Heart right ventricle (tissue), 16 donors: ENCODE data around the gene ZNF148. TPM values are rescaled to one million over a fixed set of nuclear protein-coding genes. Genes with fewer than 3 reads are reported as not detected.

Experiments used
- ATAC-seq, 8 donors: fragments of 200-7000 bp; cut with Tn5 transposase; one replicate each; pipeline ENCODE4 v1.9.1; 2020; ENCODE audit warnings: mild to moderate bottlenecking in 8 of 8, moderate library complexity in 8 of 8, moderate number of reproducible peaks in 1 of 8
- DNase-seq, 2 donors: peaks; one replicate each; pipeline ENCODE4 v3.0.0-alpha.2; 2020
- H3K27ac ChIP-seq, 10 donors: fragments of 200-600 bp; sonication (generic) in 2 of 10; one replicate each; pipeline versions ENCODE4 v1.5.0 to v1.8.0; 2020 to 2022; ENCODE audit warnings: mild to moderate bottlenecking in 3 of 10
- H3K27me3 ChIP-seq, 7 donors: fragments of 200-600 bp; one replicate each; pipeline ENCODE4 v1.8.0; 2021 to 2022; ENCODE audit warnings: mild to moderate bottlenecking in 2 of 7
- H3K36me3 ChIP-seq, 9 donors: fragments of 200-600 bp; sonication (generic) in 1 of 9; one replicate each; pipeline versions ENCODE4 v1.5.0 to v1.8.0; 2020 to 2022; ENCODE audit warnings: mild to moderate bottlenecking in 2 of 9
- H3K4me1 ChIP-seq, 9 donors: fragments of 200-600 bp; sonication (generic) in 1 of 9; one replicate each; pipeline versions ENCODE4 v1.5.0 to v1.8.0; 2020 to 2022; ENCODE audit warnings: mild to moderate bottlenecking in 4 of 9
- H3K4me3 ChIP-seq, 10 donors: fragments of 200-600 bp; sonication (generic) in 2 of 10; one replicate each; pipeline versions ENCODE4 v1.5.0 to v1.8.0; 2020 to 2022; ENCODE audit warnings: mild to moderate bottlenecking in 7 of 10, moderate library complexity in 2 of 10
- H3K9me3 ChIP-seq, 11 donors: fragments of 200-600 bp in 10 of 11; sonication (generic) in 2 of 11; one replicate each; pipeline versions ENCODE4 v1.5.0 to v1.8.0; 2013 to 2022; ENCODE audit warnings: mild to moderate bottlenecking in 2 of 11, control low read depth in 1 of 11, moderate library complexity in 1 of 11
- WGBS, 2 donors: extraction: QIAGEN DNeasy Blood & Tissue Kit; methylation state at CpG; one replicate each; pipeline ENCODE4 v1.1.7; 2013; ENCODE audit warnings: inconsistent platforms in 1 of 2; 5-methylcytosine and 5-hydroxymethylcytosine counted together
- intact Hi-C, 10 donors: fragments of 100-400 bp; cut with DNase I; formaldehyde crosslinking; loops; one replicate each; pipeline versions ENCODE4 v1.11.1 to v1.14.2; 2022
- polyA plus RNA-seq, 2 donors: library from polyadenylated mRNA; stranded (reverse); fragments of 200-250 nt; gene quantifications; one replicate each; pipeline ENCODE4 v1.2.3, GENCODE V29; 2013
- total RNA-seq, 10 donors: library from RNA; stranded (reverse); fragmentation: NEBNext Ultra II Directional in 3 of 10; extraction: Animal tissue kit (Norgen Biotek cat#: 25700) in 3 of 10; gene quantifications; one replicate each; pipeline versions ENCODE4 v1.2.1 to v1.2.4, GENCODE V29; 2021 to 2023
- TF ChIP-seq, protein P1 (sequence below), 9 donors: fragments of 200-600 bp; sonication (generic) in 2 of 9; IDR thresholded peaks; one replicate each; pipeline versions ENCODE4 v1.5.0 to v1.8.0; 2021 to 2022; ENCODE audit warnings: antibody characterized with exemption in 9 of 9, mild to moderate bottlenecking in 5 of 9, moderate library complexity in 1 of 9
- donor health status: Arrhythmogenic right ventricular cardiomyopathy.
- donor health status: ischemic (EF 13 %, LVEDD 7.1; RV severe dilation, severe dysfunction).
- donor health status: healthy with polysubstance abuse.
- donor health status: DM: no; HTN: yes; CAD: no.
- donor health status: DM: no; HTN: no; CAD: no.
- donor health status: ischemic (EF 25% LVEDD 6.9; RV normal size, moderate dysfunction).
- donor health status: ischemic (EF 25% LVEDD 5.7; RV mildly dilated, moderate dysfunction).
- donor health status: healthy.
- donor health status: DM: yes; HTN: yes; CAD: no.
- donor health status: Ischemic cardiomyopathy.
- donor health status: ischemic (EF 35%, LVEDD 5.7; RV mildly dilated, moderate dysfunction).
- donor health status: nonischemic (EF 11% LVEDD 7.7; RV severe dilation, severe dysfunction).
- donor health status: DM: yes; HTN: yes; CAD: no.
- donor health status: PGD.
- donor health status: ischemic (EF 29% LVEDD 5.4; RV normal size, mild dysfunction).
- donor health status: nonischemic (EF 23%, LVEDD 6.1; RV moderate dilation, normal function).

ZNF148 gene
- total and polyA plus RNA-seq, 12 donors = 2.9 to 59.6 (median 44.7) TPM

DNA sequence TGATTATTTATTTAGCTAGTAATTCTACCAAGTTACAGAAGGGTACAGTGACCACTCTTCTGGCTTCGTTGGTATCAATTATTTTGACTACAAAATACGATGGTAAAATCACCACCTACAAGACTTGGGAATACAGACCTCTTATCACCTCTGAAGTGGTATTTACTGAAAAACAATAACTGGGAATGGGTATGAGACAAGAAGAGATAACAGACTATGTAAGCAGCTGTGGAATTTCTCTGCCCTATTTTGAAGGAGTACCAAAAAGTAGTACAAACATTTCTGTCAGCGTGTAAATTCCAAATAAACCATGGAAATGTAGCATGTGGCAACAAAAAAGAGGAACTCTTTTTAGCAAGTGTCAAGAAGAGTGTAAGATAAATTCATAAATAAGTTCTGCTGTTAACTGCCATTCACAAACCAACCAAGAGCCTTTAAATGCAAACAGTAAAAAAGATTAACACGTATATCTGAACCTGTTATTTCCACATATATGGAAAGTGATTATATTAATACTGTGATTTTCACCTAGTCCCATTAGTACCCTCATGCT is 85.6 kb downstream of the ZNF148 start:
- 82% methylated on average over 4 of the region's 4 CpGs for WGBS, 2 donors
- DNase-seq = no peak
- H3K4me1 ChIP-seq = peaks cover 0 to 39% (median 16%) of the 10 kb centered on the region in 9 donors
- peaks cover 0 to 31% (median 5%) of the 10 kb centered on the region in 9 donors for H3K36me3 ChIP-seq
- no peaks in the 10 kb centered on the region for H3K27me3 ChIP-seq
- intact Hi-C loops = no loop called here
- ATAC-seq = no peak
- H3K4me3 ChIP-seq = no peak overlapping the region
- H3K9me3 ChIP-seq = no peaks in the 10 kb centered on the region
- TF ChIP-seq, protein P1, sequence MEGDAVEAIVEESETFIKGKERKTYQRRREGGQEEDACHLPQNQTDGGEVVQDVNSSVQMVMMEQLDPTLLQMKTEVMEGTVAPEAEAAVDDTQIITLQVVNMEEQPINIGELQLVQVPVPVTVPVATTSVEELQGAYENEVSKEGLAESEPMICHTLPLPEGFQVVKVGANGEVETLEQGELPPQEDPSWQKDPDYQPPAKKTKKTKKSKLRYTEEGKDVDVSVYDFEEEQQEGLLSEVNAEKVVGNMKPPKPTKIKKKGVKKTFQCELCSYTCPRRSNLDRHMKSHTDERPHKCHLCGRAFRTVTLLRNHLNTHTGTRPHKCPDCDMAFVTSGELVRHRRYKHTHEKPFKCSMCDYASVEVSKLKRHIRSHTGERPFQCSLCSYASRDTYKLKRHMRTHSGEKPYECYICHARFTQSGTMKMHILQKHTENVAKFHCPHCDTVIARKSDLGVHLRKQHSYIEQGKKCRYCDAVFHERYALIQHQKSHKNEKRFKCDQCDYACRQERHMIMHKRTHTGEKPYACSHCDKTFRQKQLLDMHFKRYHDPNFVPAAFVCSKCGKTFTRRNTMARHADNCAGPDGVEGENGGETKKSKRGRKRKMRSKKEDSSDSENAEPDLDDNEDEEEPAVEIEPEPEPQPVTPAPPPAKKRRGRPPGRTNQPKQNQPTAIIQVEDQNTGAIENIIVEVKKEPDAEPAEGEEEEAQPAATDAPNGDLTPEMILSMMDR (IDR thresholded peaks at IDR 0.05) = no peak
- H3K27ac ChIP-seq = no peak overlapping the region

DNA sequence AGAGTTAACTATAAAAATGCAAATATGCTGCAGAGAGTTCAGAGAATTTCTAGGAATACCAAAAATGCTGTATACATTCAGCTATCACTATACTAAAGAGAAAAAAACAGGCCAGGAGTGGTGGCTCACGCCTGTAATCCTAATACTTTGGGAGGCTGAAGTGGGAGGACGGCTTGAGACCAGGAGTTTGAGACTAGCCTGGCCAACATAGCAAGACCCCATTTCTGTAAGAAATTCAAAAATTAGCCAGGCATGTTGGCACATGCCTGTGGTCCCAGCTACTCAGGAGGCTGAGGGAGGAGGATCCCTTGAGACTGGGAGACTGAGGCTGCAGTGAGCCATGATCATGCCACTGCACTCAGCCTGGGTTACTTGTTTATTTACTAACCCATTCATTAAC is 87.9 kb downstream of the ZNF148 start:
- Histone ChIP-seq H3K27me3 (no peaks in the 10 kb centered on the region), H3K9me3 (no peaks in the 10 kb centered on the region), H3K4me1 (peaks cover 0 to 35% (median 16%) of the 10 kb centered on the region in 9 donors), H3K4me3 (no peak overlapping the region), H3K27ac (no peak overlapping the region), H3K36me3 (peaks cover 0 to 34% (median 5%) of the 10 kb centered on the region in 9 donors)
- DNase-seq (no peak), ATAC-seq (no peak)
- WGBS, 2 donors = 97 to 100% methylated on average over 2 of the region's 2 CpGs
- intact Hi-C loops = no loop called here
- TF ChIP-seq, protein P1 (IDR thresholded peaks at IDR 0.05) = no peak

DNA sequence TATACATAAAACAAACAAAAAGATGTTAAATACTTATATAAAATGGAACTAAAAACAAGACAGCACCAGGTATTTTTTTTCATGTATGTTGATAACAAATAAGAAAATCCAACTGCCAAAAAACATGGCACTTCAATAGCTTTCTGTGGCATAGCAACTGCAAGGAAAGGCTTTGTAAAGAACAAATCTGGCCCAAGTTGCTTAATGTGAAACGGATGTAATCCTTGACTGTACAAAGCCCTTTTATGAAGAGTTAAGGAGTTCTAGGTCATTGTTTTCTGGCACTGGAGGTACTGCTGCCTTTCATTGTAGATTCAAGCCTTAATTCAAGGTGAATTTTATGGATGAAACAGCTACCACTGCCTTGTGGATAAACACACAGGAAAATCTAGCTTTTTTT is 93.7 kb downstream of the ZNF148 start:
- Histone ChIP-seq H3K27me3 (no peaks in the 10 kb centered on the region), H3K27ac (no peak overlapping the region), H3K9me3 (no peaks in the 10 kb centered on the region), H3K4me1 (peaks cover 0 to 17% (median 8%) of the 10 kb centered on the region in 9 donors), H3K36me3 (peaks cover 0 to 37% (median 9%) of the 10 kb centered on the region in 9 donors), H3K4me3 (no peak overlapping the region)
- intact Hi-C loops = no loop called here
- 40 to 68% methylated on average over 1 of the region's 1 CpG for WGBS, 2 donors
- TF ChIP-seq, protein P1 (IDR thresholded peaks at IDR 0.05) = no peak
- no peak for DNase-seq
- peak in 2 of 8 donors; percentile 47 to 50 for ATAC-seq

DNA sequence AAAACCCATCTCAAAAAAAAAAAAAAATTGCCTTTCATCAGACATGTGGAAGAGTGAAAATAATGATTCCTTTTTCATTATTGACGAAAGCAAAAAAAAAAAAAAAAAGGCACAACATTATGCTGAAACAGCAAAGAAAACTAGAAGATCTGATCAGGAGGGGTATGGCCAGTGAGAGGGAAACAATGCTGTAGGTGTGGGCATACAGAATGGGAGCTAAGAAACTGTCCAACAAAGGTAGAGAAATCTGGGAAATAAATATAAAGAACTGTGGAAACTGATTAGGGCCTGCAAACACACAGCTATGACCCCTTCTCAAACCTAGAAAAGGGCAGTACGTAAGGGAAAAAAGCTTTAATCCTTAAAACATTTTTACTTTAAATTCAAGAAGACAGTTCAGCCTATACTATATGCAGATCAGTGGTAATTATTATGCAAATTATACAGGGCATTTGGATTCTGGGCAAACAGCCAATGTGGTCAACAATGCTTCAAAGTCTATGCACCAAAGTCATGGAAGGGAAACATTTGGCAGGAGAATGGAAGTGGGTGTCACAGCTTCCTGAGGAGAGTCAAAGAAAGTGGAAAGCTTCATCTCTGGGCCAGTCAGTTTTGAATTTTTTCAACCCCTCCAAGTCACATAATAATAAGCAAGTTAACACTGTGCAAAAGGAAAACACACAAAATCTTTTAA is 94.3 kb downstream of the ZNF148 start:
- intact Hi-C loops = no loop called here
- TF ChIP-seq, protein P1 (IDR thresholded peaks at IDR 0.05) = no peak
- ATAC-seq (peak in 4 of 8 donors; percentile 28 to 64 (median 38)), DNase-seq (peak in 1 of 2 donors; percentile 43)
- Histone ChIP-seq H3K36me3 (peaks cover 0 to 37% (median 10%) of the 10 kb centered on the region in 9 donors), H3K9me3 (no peaks in the 10 kb centered on the region), H3K27me3 (no peaks in the 10 kb centered on the region), H3K4me3 (no peak overlapping the region), H3K27ac (no peak overlapping the region), H3K4me1 (peaks cover 0 to 17% (median 8%) of the 10 kb centered on the region in 9 donors)
- WGBS, 2 donors = 88 to 94% methylated on average over 2 of the region's 2 CpGs
